HUES48 (cell line): ENCODE results near the gene PPM1M.
A peak's percentile ranks its signal among the peaks of the same experiment; 100 is the strongest.
"Not testable (repeated sequence)": the region's sequence is repeated elsewhere in the genome, so short reads cannot be mapped to it uniquely, and the experiment has no call there.

Experiments used
- H3K27ac ChIP-seq: one replicate; pipeline ENCODE4 v1.7.0; 2013; ENCODE audit warnings: low read depth, low read length, inconsistent platforms
- H3K27me3 ChIP-seq: 2 replicates; pipeline ENCODE4 v1.6.1; 2013; ENCODE audit warnings: mild to moderate bottlenecking, low read length; ENCODE audit not compliant: control insufficient read depth, insufficient read depth
- H3K36me3 ChIP-seq: 2 replicates; pipeline ENCODE4 v1.6.1; 2013; ENCODE audit warnings: low read length; ENCODE audit not compliant: control insufficient read depth, insufficient read depth
- H3K4me1 ChIP-seq: 2 replicates; pipeline ENCODE4 v1.6.1; 2013; ENCODE audit warnings: mild to moderate bottlenecking, low read length; ENCODE audit not compliant: control insufficient read depth, insufficient read depth
- H3K4me3 ChIP-seq: 2 replicates; pipeline ENCODE4 v1.5.1; 2013; ENCODE audit warnings: mild to moderate bottlenecking, low read depth, low read length
- H3K9ac ChIP-seq: 2 replicates; pipeline ENCODE4 v1.6.1; 2013; ENCODE audit warnings: mild to moderate bottlenecking, low read depth, low read length, moderate library complexity
- H3K9me3 ChIP-seq: 2 replicates; pipeline ENCODE4 v1.6.1; 2013; ENCODE audit warnings: low read length; ENCODE audit not compliant: control insufficient read depth, insufficient read depth

The PPM1M gene

GRCh38 chr3:52280050-52280461, 34.5 kb downstream of the PPM1M start:
- 0 out of 2 replicates have a peak, but pooled peaks cover 8% of the 10 kb centered on the region for H3K4me1 ChIP-seq
- H3K27me3 ChIP-seq = no peaks in the 10 kb centered on the region
- peak overlapping the region; percentile 94 for H3K27ac ChIP-seq
- no peak overlapping the region for H3K4me3 ChIP-seq
- H3K9me3 ChIP-seq = no peaks in the 10 kb centered on the region
- 0 out of 2 replicates have a peak, but pooled peaks cover 7% of the 10 kb centered on the region for H3K36me3 ChIP-seq
- H3K9ac ChIP-seq = no peak overlapping the region

GRCh38 chr3:52281981-52282801, 36.6 kb downstream of the PPM1M start:
- peak overlapping the region; percentile 47 for H3K27ac ChIP-seq

GRCh38 chr3:52283306-52283705, 37.7 kb downstream of the PPM1M start:
- peak overlapping the region; percentile 57 for H3K27ac ChIP-seq
- H3K9ac ChIP-seq = no peak overlapping the region

More at GRCh38 chr3:52281981-52282801, 36.6 kb downstream of the PPM1M start:
- H3K4me3 ChIP-seq = no peak overlapping the region
- H3K36me3 ChIP-seq = 0 out of 2 replicates have a peak, but pooled peaks cover 7% of the 10 kb centered on the region
- peaks cover 14% of the 10 kb centered on the region for H3K4me1 ChIP-seq
- H3K9me3 ChIP-seq = no peaks in the 10 kb centered on the region
- no peak overlapping the region for H3K9ac ChIP-seq
- H3K27me3 ChIP-seq = no peaks in the 10 kb centered on the region

GRCh38 chr3:52284051-52284450, 38.5 kb downstream of the PPM1M start:
- not testable (repeated sequence) for H3K36me3 ChIP-seq, H3K27ac ChIP-seq, H3K9me3 ChIP-seq, H3K4me3 ChIP-seq, H3K27me3 ChIP-seq, H3K9ac ChIP-seq
- peaks cover 14% of the 10 kb centered on the region for H3K4me1 ChIP-seq

More at GRCh38 chr3:52283306-52283705, 37.7 kb downstream of the PPM1M start:
- Histone ChIP-seq H3K27me3 (no peaks in the 10 kb centered on the region), H3K36me3 (0 out of 2 replicates have a peak, but pooled peaks cover 7% of the 10 kb centered on the region), H3K4me3 (no peak overlapping the region), H3K9me3 (no peaks in the 10 kb centered on the region), H3K4me1 (peaks cover 14% of the 10 kb centered on the region)

GRCh38 chr3:52286777-52287110, 41.2 kb downstream of the PPM1M start:
- H3K4me3 ChIP-seq = peak overlapping the region; percentile 99
- H3K4me1 ChIP-seq = peaks cover 6% of the 10 kb centered on the region
- H3K36me3 ChIP-seq = 0 out of 2 replicates have a peak, but pooled peaks cover 5% of the 10 kb centered on the region
- peak overlapping the region; percentile 100 for H3K27ac ChIP-seq
- H3K9ac ChIP-seq = peak overlapping the region; percentile 99; the same call in 1 of the 2 replicates
- no peaks in the 10 kb centered on the region for H3K27me3 ChIP-seq
- H3K9me3 ChIP-seq = no peaks in the 10 kb centered on the region

- H3K27ac ChIP-seq = no peak overlapping the region
- H3K4me3 ChIP-seq = peak overlapping the region; percentile 99
- H3K4me1 ChIP-seq = peaks cover 6% of the 10 kb centered on the region
Observed at GRCh38 chr3:52288674-52289073, 43.1 kb downstream of the PPM1M start.

GRCh38 chr3:52289338-52289746, 43.8 kb downstream of the PPM1M start:
- Histone ChIP-seq H3K4me3 (no peak overlapping the region), H3K4me1 (peaks cover 6% of the 10 kb centered on the region), H3K9ac (no peak overlapping the region)

More at GRCh38 chr3:52288674-52289073, 43.1 kb downstream of the PPM1M start:
- Histone ChIP-seq H3K27me3 (no peaks in the 10 kb centered on the region), H3K9ac (no peak overlapping the region), H3K9me3 (no peaks in the 10 kb centered on the region), H3K36me3 (no peaks in the 10 kb centered on the region)

DNA sequence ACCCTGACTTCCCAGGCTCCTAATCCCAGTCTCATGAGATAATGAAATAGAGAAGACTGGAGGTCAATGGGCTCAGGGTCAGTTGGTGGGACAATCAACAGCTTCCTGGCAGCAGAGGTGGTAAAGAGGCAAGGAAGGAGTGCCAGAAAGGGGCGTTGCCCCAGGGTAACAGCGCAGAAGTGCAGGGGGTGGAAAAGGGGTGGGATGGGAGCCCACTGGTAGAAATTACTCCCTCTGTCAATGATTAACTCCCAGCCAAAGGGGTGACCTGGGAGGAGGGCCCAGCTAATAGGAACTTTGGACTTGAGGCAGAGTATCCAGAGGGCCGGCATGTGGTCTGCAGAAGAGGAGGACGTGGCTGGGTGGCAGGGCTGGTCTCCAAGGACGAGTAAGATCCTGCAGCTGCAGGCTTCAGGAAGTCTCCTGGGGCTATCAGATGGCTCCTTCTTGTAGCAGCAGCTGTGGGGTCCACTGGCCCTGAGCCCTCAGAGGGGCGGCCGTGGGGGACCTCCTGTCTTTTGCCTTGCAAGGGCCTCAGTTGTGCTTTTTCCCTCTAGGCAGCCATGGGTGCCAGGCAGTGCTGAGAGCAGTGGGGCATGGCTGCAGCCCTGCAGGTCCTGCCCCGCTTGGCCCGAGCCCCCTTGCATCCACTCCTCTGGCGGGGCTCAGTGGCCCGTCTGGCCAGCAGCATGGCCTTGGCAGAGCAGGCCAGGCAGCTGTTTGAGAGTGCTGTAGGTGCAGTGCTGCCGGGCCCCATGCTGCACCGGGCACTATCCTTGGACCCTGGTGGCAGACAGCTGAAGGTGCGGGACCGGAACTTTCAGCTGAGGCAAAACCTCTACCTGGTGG, 44.4 kb downstream of the PPM1M start:
- Histone ChIP-seq H3K4me1 (peaks cover 6% of the 10 kb centered on the region), H3K4me3 (no peak overlapping the region), H3K27ac (no peak overlapping the region), H3K9me3 (no peaks in the 10 kb centered on the region), H3K27me3 (no peaks in the 10 kb centered on the region), H3K36me3 (no peaks in the 10 kb centered on the region), H3K9ac (no peak overlapping the region)

More at GRCh38 chr3:52289338-52289746, 43.8 kb downstream of the PPM1M start:
- no peaks in the 10 kb centered on the region for H3K36me3 ChIP-seq
- H3K9me3 ChIP-seq = no peaks in the 10 kb centered on the region
- no peaks in the 10 kb centered on the region for H3K27me3 ChIP-seq
- peak overlapping the region; percentile 29 for H3K27ac ChIP-seq

GRCh38 chr3:52290596-52291507, 45.3 kb downstream of the PPM1M start:
- Histone ChIP-seq H3K27me3 (no peaks in the 10 kb centered on the region), H3K36me3 (no peaks in the 10 kb centered on the region), H3K4me3 (no peak overlapping the region), H3K9ac (no peak overlapping the region), H3K9me3 (no peaks in the 10 kb centered on the region), H3K4me1 (peaks cover 6% of the 10 kb centered on the region), H3K27ac (no peak overlapping the region)

- no peaks in the 10 kb centered on the region for H3K9me3 ChIP-seq
- H3K9ac ChIP-seq = no peak overlapping the region
- no peaks in the 10 kb centered on the region for H3K27me3 ChIP-seq
- peaks cover 5% of the 10 kb centered on the region for H3K4me1 ChIP-seq
- no peaks in the 10 kb centered on the region for H3K36me3 ChIP-seq
- H3K4me3 ChIP-seq = no peak overlapping the region
- no peak overlapping the region for H3K27ac ChIP-seq
Observed at GRCh38 chr3:52291508-52292181, 46.1 kb downstream of the PPM1M start.
